Skeletal muscle tissue (tissue), 4 donors: Measurements from ENCODE around the gene CR1L. TPM values are rescaled to one million over a fixed set of nuclear protein-coding genes. Genes with fewer than 3 reads are reported as not detected.
"Not testable (repeated sequence)": the region's sequence is repeated elsewhere in the genome, so short reads cannot be mapped to it uniquely, and the experiment has no call there.

Experiments used
- H3K27ac ChIP-seq: one replicate; pipeline ENCODE4 v1.7.0; 2013; ENCODE audit warnings: mild to moderate bottlenecking, low read depth, low read length, inconsistent platforms
- H3K27me3 ChIP-seq, 3 donors: one replicate each; pipeline ENCODE4 v1.7.0; 2013; ENCODE audit warnings: low read length in 3 of 3; ENCODE audit not compliant: control insufficient read depth in 3 of 3, insufficient read depth in 3 of 3
- H3K36me3 ChIP-seq, 3 donors: one replicate each; pipeline ENCODE4 v1.7.0; 2013; ENCODE audit warnings: low read length in 3 of 3; ENCODE audit not compliant: control insufficient read depth in 3 of 3, insufficient read depth in 3 of 3
- H3K4me1 ChIP-seq, 3 donors: one replicate each; pipeline ENCODE4 v1.7.0; 2013; ENCODE audit warnings: low read length in 3 of 3, mild to moderate bottlenecking in 3 of 3; ENCODE audit not compliant: control insufficient read depth in 3 of 3, insufficient read depth in 3 of 3
- H3K4me3 ChIP-seq, 3 donors: one replicate each; pipeline ENCODE4 v1.7.0; 2013; ENCODE audit warnings: low read length in 3 of 3
- H3K9ac ChIP-seq, 3 donors: one replicate each; pipeline ENCODE4 v1.7.0; 2013; ENCODE audit warnings: low read length in 3 of 3, mild to moderate bottlenecking in 3 of 3, moderate library complexity in 2 of 3, low read depth in 1 of 3
- H3K9me3 ChIP-seq, 3 donors: one replicate each; pipeline ENCODE4 v1.7.0; 2013; ENCODE audit warnings: low read length in 3 of 3; ENCODE audit not compliant: control insufficient read depth in 3 of 3
- total RNA-seq: library from RNA; depleted of rRNA; stranded (reverse); fragments of >200 nt; gene quantifications from one replicate; pipeline ENCODE4 v1.2.3, GENCODE V29; 2014
- donor health status: Osteomylitis.

Gene CR1L
- total RNA-seq, 1 donor from 2014 or later, result 2.6 TPM

DNA sequence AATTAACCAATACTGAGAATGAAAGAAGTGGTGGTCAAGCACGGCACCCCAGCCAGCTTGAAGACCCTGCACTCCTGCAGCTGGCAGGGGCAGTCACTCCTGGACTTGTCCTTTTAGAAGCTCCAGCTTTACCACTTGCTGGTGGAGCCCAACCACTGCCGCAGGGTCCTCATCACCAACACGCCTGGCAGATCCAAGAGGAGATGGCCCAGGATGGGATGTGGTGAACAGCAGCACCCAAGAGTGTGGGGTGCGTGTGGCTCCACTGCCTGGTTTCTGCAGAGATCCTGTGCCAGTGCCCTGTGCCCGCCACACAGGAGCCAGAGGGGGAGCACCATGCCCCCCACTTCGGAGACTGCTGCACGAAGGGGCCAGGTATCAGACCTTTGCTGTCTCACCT, 13.5 kb downstream of the CR1L start:
- H3K27me3 ChIP-seq, result peaks cover 0 to 7% (median 0%) of the 10 kb centered on the region in 3 donors
- H3K36me3 ChIP-seq, result no peaks in the 10 kb centered on the region
- H3K9me3 ChIP-seq, result no peaks in the 10 kb centered on the region
- no peak overlapping the region for H3K27ac ChIP-seq
- no peaks in the 10 kb centered on the region for H3K4me1 ChIP-seq
- H3K9ac ChIP-seq, result no peak overlapping the region
- no peak overlapping the region for H3K4me3 ChIP-seq

DNA sequence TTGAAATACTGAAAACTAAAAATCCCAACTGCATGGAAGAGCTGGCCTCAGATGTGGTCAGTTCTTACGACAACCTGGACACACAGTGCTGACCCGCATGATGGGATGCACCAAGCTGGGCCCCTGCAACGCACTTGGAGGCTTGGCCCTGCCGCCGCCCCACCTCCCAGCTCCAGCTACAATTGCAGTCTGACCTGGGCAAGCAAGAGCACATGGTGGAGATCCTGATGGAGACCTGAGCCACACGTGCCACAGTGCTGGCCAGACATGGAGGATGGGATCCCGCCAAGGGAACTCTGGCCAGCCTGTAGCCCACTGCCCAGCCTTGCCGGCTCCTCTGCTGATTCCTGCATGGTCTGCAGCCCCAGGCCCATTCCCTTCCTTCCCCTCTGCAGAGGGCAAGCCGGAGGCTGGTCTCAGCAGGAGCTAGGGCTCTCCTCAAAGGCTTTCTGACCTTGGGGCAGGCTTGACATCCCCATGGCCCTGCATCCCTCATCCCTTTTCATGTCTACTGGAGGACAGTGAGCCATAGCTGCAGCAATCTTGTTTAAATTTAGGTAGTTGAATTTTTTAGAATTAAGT, 14.1 kb downstream of the CR1L start:
- H3K36me3 ChIP-seq, result no peaks in the 10 kb centered on the region
- peaks cover 0 to 7% (median 0%) of the 10 kb centered on the region in 3 donors for H3K27me3 ChIP-seq
- no peaks in the 10 kb centered on the region for H3K9me3 ChIP-seq
- no peaks in the 10 kb centered on the region for H3K4me1 ChIP-seq
- no peak overlapping the region for H3K9ac ChIP-seq
- H3K27ac ChIP-seq, result no peak overlapping the region
- no peak overlapping the region for H3K4me3 ChIP-seq

DNA sequence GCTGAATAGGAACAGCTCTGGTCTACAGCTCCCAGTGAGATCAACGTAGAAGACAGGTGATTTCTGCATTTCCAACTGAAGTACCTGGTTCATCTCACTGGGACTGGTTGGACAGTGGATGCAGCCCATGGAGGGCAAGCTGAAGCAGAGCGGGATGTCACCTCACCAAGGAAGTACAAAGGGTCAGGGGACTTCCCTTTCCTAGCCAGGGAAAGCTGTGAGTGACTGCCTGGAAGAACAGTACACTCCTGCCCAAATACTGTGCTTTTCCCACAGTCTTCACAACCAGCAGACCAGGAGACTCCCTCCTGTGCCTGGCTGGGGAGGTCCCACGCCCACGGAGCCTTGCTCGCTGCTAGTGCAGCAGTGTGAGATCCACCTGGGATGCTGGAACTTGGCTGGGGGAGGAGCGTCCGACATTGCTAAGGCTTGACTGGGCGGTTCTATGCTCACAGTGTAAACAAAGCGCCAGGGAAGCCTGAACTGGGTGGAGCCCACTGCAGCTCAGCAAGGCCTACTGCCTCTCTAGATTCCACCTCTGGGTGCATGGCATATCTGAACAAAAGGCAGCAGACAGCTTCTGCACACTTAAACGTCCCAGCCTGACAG, 14.7 kb downstream of the CR1L start:
- no peaks in the 10 kb centered on the region for H3K9me3 ChIP-seq

DNA sequence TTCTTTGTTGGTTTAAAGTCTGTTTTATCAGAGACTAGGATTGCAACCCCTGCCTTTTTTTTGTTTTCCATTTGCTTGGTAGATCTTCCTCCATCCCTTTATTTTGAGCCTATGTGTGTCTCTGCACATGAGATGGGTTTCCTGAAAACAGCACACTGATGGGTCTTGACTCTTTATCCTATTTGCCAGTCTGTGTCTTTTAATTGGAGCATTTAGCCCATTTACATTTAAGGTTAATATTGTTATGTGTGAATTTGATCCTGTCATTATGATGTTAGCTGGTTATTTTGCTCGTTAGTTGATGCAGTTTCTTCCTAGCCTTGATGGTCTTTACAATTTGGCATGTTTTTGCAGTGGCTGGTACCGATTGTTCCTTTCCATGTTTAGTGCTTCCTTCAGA, 16.5 kb downstream of the CR1L start:
- not testable (repeated sequence) for H3K4me3 ChIP-seq, H3K9me3 ChIP-seq, H3K27ac ChIP-seq, H3K27me3 ChIP-seq, H3K4me1 ChIP-seq, H3K9ac ChIP-seq, H3K36me3 ChIP-seq

More for the DNA sequence above, 14.7 kb downstream of the CR1L start:
- Histone ChIP-seq H3K4me1 (no peaks in the 10 kb centered on the region), H3K36me3 (no peaks in the 10 kb centered on the region), H3K9ac (no peak overlapping the region), H3K27ac (no peak overlapping the region), H3K27me3 (peaks cover 0 to 7% (median 0%) of the 10 kb centered on the region in 3 donors), H3K4me3 (no peak overlapping the region)

DNA sequence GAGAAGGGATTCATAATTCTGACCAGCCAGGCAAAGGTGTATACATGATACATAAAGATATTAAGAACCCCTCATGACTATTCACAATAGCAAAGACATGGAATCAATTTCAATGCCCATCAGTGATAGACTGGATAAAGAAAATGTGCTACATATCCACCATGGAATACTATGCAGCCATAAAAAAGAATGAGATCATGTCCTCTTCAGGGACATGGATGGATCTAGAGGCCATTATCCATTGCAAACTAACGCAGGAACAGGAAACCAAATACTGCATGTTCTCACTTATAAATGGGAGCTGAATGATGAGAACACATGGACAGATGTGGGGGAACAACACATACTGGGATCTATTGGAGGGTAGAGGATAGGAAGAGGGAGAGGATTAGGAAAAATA, 21.4 kb downstream of the CR1L start:
- H3K9me3 ChIP-seq, result peaks cover 0 to 3% (median 0%) of the 10 kb centered on the region in 3 donors
- no peak overlapping the region for H3K9ac ChIP-seq
- no peak overlapping the region for H3K27ac ChIP-seq
- H3K4me1 ChIP-seq, result no peaks in the 10 kb centered on the region
- no peak overlapping the region for H3K4me3 ChIP-seq
- H3K27me3 ChIP-seq, result peaks cover 22 to 35% (median 34%) of the 10 kb centered on the region in 3 donors
- no peaks in the 10 kb centered on the region for H3K36me3 ChIP-seq

DNA sequence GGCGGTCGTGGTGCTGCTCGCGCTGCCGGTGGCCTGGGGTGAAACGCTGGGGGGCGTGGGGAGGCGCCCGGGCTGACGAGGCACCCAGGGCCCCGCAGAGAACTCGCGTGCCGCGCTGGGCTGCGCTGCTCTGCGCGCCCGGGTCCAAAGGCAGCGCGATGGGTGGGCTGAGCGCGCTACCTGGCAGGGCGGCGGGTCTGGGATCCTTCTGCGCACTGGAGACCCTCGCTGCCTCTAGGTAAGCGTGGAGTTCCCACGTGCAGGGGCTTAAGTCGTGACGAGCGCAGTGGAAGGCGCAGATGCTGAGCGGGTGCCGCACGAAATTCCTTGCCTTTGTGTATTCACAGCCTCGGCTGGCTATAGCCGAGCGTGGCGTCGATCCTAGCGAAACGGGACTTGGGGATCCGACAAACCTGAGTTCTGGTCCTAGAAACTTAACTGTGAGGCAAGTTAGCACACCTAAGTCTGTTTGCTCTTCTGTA, 24.6 kb downstream of the CR1L start:
- peaks cover 0 to 3% (median 0%) of the 10 kb centered on the region in 3 donors for H3K9me3 ChIP-seq
- no peak overlapping the region for H3K9ac ChIP-seq
- H3K36me3 ChIP-seq, result no peaks in the 10 kb centered on the region
- peaks cover 33 to 45% (median 34%) of the 10 kb centered on the region in 3 donors for H3K27me3 ChIP-seq
- H3K4me1 ChIP-seq, result no peaks in the 10 kb centered on the region
- H3K4me3 ChIP-seq, result no peak overlapping the region
- H3K27ac ChIP-seq, result no peak overlapping the region

DNA sequence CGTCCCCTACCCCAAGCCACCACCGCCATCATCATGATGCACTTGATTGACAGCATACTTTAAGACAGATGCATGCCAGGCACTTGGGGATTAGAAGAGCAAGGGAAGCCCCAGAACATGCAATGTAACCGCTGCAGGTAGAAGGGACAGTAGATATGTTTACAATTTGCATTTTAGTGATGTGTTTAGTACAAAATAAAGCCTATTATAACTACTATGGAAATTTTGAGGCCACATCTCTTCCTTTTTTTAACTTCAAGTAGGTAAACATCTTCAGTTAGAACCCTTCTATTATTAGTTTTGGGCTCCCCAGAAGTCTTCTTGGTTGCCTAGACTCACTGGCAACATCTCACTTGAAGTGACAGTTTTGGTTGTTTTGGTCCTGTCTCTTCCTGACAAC, 25.3 kb downstream of the CR1L start:
- Histone ChIP-seq H3K27ac (no peak overlapping the region), H3K4me1 (no peaks in the 10 kb centered on the region), H3K27me3 (peaks cover 33 to 45% (median 34%) of the 10 kb centered on the region in 3 donors), H3K9me3 (peaks cover 0 to 3% (median 0%) of the 10 kb centered on the region in 3 donors), H3K9ac (no peak overlapping the region), H3K36me3 (no peaks in the 10 kb centered on the region), H3K4me3 (no peak overlapping the region)

DNA sequence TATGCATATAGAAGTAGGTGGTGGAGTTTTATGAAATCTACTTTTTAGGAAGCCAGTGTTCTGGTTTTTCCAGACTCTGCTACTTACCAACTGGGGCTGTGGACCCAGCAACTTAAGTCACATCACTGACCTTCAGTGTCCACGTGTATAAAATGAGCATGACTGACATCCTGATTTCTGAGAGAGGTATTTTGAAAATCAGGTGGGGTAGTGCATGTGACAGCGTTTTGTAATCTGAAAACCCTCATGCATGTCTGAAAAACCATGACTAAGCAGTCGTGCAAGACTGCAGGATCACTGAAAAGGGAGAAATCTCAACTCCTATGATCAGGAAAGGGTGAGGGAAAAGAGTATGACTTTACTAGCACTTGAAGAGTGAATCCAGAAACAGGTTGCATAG, 26.1 kb downstream of the CR1L start:
- Histone ChIP-seq H3K27me3 (peaks cover 33 to 41% (median 34%) of the 10 kb centered on the region in 3 donors), H3K27ac (no peak overlapping the region), H3K36me3 (no peaks in the 10 kb centered on the region), H3K9me3 (peaks cover 0 to 3% (median 0%) of the 10 kb centered on the region in 3 donors), H3K9ac (no peak overlapping the region), H3K4me3 (no peak overlapping the region), H3K4me1 (no peaks in the 10 kb centered on the region)

DNA sequence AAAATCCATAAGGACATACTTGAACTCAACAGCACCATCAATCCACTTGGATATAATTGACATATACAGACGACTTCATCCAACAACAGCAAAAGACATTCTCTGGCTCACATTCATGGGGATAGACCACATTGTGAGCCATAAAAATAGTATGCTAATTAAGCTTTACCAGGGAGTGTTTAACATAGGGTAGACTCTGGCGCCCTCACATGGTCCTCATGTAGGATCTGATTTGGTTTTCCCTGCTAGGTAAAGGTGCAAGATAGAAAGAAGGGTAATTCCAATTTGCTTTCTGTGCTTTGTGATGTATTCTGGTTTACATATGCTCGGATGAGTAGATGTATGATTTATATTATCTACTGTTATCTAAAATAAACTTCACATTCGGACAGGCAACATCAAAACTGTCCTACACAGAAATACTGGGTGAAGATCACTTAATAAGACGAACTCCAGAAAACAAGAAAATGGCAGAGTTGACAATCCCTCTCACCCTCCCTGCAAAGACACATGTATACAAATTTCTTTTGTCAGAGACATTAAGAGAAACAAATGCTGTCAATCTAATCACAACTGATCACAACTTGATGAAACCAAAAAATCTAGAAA, 27.7 kb downstream of the CR1L start:
- Histone ChIP-seq H3K27ac (no peak overlapping the region), H3K9me3 (no peaks in the 10 kb centered on the region), H3K27me3 (peaks cover 26 to 33% (median 33%) of the 10 kb centered on the region in 3 donors), H3K9ac (no peak overlapping the region), H3K36me3 (no peaks in the 10 kb centered on the region), H3K4me1 (no peaks in the 10 kb centered on the region), H3K4me3 (no peak overlapping the region)

DNA sequence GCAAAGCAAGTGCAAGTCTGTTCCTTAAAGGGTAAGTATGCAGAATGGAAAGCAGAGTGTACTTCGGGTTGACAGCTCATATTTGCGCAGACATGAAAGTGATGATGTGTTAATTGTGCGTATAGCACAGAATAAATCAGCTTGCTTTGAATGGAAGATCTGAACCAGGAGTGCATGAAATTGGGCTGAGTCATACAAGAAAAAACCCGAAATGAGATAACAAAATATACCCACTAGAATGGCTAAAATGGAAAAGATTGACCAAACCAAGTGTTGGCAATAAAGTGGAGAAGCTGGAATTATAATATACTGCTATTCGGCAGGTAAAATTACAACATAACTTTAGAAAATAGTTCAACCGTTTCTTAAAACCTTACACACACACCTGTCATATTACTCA, 28.5 kb downstream of the CR1L start:
- no peaks in the 10 kb centered on the region for H3K4me1 ChIP-seq
- no peak overlapping the region for H3K9ac ChIP-seq
- peaks cover 20 to 33% (median 27%) of the 10 kb centered on the region in 3 donors for H3K27me3 ChIP-seq
- no peak overlapping the region for H3K4me3 ChIP-seq
- no peaks in the 10 kb centered on the region for H3K36me3 ChIP-seq
- H3K27ac ChIP-seq, result no peak overlapping the region
- no peaks in the 10 kb centered on the region for H3K9me3 ChIP-seq
